Fibroblast of villous mesenchyme (primary cell): ENCODE results near the gene TOP2A. TPM values are rescaled to one million over a fixed set of nuclear protein-coding genes. Genes with fewer than 3 reads are reported as not detected.
A peak's percentile ranks its signal among the peaks of the same experiment; 100 is the strongest.
"Not testable (repeated sequence)": the region's sequence is repeated elsewhere in the genome, so short reads cannot be mapped to it uniquely, and the experiment has no call there.

Source experiments
- DNase-seq: peaks from one replicate; pipeline ENCODE4 v3.0.0-alpha.2; 2010; ENCODE audit warnings: low read depth
- H3K4me3 ChIP-seq: 2 replicates; pipeline ENCODE4 v1.5.1; 2011; ENCODE audit warnings: low read depth, mild to moderate bottlenecking, low read length
- total RNA-seq: library from RNA; depleted of rRNA; stranded (reverse); fragments of >200 nt; gene quantifications from 2 replicates; pipeline ENCODE4 v1.2.3, GENCODE V29; 2012
- TF ChIP-seq, protein P1 (sequence below): IDR thresholded peaks from 2 replicates; pipeline ENCODE4 v1.5.1; 2012; ENCODE audit warnings: low read depth, mild to moderate bottlenecking, low read length; ENCODE audit not compliant: insufficient read depth

Gene TOP2A
- total RNA-seq, 1 donor: 105 TPM

DNA sequence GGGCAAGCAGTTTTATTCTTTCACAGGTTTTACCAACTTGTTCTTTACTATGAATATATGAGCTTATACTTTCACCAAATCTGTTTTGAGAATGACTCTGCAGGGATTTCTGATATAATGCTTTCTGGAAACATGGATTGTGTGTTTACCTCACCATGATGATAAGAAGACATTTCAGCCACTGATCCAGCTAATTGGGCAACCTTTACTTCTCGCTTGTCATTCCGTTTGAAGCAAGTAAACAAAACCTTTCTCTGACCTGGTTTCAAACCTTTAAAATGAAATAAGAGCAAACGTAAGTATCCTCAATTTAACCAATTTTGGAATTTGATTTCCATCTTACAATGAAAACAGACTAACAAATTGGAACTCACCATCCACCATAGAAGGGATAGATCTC is 13.7 kb downstream of the TOP2A start:
- DNase-seq: no peak
- TF ChIP-seq, protein P1, sequence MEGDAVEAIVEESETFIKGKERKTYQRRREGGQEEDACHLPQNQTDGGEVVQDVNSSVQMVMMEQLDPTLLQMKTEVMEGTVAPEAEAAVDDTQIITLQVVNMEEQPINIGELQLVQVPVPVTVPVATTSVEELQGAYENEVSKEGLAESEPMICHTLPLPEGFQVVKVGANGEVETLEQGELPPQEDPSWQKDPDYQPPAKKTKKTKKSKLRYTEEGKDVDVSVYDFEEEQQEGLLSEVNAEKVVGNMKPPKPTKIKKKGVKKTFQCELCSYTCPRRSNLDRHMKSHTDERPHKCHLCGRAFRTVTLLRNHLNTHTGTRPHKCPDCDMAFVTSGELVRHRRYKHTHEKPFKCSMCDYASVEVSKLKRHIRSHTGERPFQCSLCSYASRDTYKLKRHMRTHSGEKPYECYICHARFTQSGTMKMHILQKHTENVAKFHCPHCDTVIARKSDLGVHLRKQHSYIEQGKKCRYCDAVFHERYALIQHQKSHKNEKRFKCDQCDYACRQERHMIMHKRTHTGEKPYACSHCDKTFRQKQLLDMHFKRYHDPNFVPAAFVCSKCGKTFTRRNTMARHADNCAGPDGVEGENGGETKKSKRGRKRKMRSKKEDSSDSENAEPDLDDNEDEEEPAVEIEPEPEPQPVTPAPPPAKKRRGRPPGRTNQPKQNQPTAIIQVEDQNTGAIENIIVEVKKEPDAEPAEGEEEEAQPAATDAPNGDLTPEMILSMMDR: no peak
- no peak overlapping the region for H3K4me3 ChIP-seq

DNA sequence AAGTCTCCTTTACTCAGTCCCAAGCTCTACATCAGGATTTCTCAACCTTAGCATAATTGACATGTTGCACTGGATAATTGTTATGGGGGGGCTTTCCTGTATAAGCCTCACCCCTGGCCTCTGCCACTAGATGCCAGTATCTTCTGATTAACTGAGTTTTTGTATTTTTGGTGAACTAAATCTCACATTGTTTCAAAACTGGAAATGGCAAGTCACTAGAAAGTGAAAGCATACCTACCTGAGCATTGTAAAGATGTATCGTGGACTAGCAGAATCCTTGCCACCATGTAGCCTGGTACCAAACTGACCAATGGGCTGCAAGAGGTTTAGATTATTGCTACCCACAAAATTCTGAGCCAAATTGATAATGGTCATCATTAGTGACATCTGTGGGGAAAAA is 15.0 kb downstream of the TOP2A start:
- TF ChIP-seq, protein P1: no peak
- DNase-seq: no peak
- H3K4me3 ChIP-seq: no peak overlapping the region

DNA sequence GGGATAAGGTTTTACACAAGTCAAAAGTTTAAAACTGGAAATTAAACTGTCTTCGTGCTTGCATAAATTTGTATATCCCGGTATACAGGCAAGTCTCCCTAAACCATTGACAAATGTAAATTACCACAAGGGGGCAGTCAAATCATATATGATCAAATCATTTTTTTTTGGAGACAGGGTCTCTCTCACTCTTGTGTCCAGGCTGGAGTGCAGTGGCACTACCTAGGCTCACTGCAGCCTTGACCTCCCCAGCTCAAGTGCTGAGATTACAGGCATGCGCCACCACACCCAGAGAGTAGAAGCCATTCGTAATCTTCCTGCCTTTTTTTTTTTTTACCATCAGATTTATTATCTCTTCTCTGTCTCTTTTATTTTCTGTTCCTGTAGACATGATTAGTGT is 18.5 kb downstream of the TOP2A start:
- TF ChIP-seq, protein P1: peak; percentile 60
- H3K4me3 ChIP-seq: no peak overlapping the region
- peak; percentile 73 for DNase-seq

DNA sequence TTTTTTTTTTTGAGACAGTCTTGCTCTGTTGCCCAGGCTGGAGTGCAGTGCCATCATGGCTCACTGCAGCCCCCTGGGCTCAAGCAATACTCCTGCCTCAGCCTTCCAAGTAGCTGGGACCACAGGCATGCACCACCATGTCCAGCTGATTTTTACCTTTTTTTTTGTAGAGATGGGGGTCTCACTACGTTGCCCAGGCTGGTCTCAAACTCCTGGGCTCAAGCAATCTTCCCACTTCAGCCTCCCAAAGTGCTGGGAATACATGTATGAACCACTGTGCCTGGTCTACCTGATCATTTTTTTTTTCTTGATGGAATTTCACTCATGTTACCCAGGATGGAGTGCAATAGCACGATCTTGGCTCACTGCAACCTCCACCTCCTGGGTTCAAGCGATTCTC is 31.1 kb downstream of the TOP2A start:
- H3K4me3 ChIP-seq, DNase-seq: not testable (repeated sequence)

DNA sequence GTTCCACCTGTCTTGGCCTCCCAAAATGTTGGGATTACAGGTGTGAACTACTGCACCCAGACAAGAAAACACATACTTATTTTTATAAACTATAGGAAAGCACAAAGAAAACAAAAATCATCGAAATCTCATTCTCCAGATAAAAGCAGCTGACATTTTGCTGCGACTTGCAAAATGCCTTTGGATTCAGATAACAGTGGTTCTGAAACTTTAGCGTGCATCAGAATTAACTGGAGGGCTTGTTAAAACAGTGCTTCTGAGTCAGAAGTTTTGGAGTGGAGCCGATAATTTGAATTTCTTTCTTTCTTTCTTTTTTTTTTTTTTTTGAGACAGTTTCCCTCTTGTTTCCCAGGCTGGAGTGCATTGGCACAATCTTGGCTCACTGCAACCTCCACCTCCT is 35.4 kb downstream of the TOP2A start:
- no peak overlapping the region for H3K4me3 ChIP-seq
- DNase-seq: no peak
- TF ChIP-seq, protein P1: no peak

DNA sequence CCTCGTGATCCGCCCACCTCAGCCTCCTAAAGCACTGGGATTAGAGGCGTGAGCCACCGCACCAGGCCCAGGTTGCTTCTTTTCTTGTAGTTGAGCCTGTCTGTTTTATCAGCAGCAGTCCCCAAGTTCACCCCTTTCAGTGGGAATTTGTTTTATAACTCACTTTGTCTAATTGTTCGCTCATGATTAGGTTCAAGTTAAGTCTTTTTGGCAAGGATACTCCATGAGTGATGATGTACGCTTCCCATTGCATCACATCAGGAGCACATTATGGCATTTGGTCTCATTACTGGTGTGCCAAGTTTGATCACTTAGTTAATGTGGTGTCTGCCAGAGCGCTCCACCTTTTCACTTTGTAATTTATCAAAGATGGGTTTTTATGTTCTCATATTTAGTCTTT is 38.7 kb downstream of the TOP2A start:
- no peak overlapping the region for H3K4me3 ChIP-seq
- TF ChIP-seq, protein P1: no peak
- DNase-seq: no peak

DNA sequence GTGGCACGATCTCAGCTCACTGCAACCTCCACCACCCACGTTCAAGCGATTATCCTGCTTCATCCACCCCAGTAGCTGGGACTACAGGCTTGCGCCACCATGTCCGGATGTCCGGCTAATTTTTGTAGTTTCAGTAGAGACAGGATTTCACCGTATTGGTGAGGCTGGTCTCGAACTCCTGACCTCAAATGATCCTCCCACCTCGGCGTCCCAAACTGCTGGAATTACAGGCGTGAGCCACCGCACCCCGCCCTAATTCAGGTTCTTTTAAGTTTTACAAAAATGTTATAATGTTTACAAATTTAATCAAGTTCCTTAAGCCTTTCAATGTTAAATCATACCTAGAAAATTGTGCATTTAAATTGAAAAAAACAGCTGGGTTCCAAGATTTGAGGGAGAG is 39.9 kb downstream of the TOP2A start:
- TF ChIP-seq, protein P1: no peak
- no peak for DNase-seq
- H3K4me3 ChIP-seq: no peak overlapping the region

DNA sequence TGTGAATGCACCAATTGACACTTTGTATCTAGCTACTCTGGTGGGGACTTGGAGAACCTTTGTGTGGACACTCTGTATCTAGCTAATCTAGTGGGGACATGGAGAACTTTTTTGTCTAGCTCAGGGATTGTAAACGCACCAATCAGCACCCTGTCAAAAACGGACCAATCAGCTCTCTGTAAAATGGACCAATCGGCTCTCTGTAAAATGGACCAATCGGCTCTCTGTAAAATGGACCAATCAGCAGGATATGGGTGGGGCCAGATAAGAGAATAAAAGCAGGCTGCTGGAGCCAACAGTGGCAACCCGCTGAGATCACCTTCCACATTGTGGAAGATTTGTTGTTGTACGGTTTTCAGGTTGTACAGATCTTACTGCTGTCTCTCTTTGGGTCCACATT is 41.2 kb downstream of the TOP2A start:
- H3K4me3 ChIP-seq, DNase-seq: not testable (repeated sequence)

DNA sequence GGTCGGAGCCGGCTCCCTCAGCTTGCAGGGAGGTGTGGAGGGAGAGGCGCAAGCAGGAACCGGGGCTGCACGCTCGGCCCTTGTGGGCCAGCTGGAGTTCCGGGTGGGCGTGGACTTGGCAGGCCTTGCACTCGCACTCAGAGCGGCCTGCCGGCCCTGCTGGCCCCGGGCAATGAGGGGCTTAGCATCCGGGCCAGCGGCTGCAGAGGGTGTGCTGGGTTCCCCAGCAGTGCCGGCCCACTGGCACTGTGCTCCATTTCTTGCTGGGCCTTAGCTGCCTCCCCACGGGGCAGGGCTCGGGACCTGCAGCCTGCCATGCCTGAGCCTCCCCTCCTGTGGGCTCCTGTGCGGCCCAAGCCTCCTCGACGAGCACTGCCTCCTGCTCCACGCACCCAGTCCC is 41.9 kb downstream of the TOP2A start:
- DNase-seq, H3K4me3 ChIP-seq: not testable (repeated sequence)
